ENCODE results near the gene OLIG3. TPM values are rescaled to one million over a fixed set of nuclear protein-coding genes. Genes with fewer than 3 reads are reported as not detected.

OLIG3 gene
- polyA plus RNA-seq (2012; rRNA removed), result not detected in 2 replicates
- not detected in 2 replicates for polyA plus RNA-seq (2012; cell fraction: cytosol; rRNA removed)
- polyA plus RNA-seq (2012; cell fraction: nucleus; rRNA removed), result not detected in 2 replicates

GRCh38 chr6:137494281-137494987 is at the start of gene OLIG3:
Gene OLIG3, minus strand, starts transcription at chr6:137494394. Its CDS starts 224 bp downstream, at chr6:137494170.
- 11% methylated on average over 22 of the region's 23 CpGs for WGBS (ENCODE audit: low lambda C conversion rate)
- H3K36me3 ChIP-seq (replicated peaks in 1 of 2; ENCODE audit: control insufficient read depth in 1 of 2, insufficient read depth in 2 of 2, low read length in 1 of 2), result no peaks in the 10 kb centered on the region
- H3F3A ChIP-seq (replicated peaks; ENCODE audit: insufficient read depth), result no peaks in the 10 kb centered on the region
- H3K4me1 ChIP-seq (ENCODE audit: control insufficient read depth in 1 of 2, insufficient read depth in 2 of 2, low read depth in 1 of 2, low read length in 1 of 2), result no peaks in the 10 kb centered on the region
- POLR2A ChIA-PET, result no interaction called here
- TF ChIP-seq TEAD4 (IDR thresholded peaks at IDR 0.05; ENCODE audit: borderline replicate concordance, insufficient read depth) (no peak), FOSL2 (IDR thresholded peaks at IDR 0.05; ENCODE audit: borderline replicate concordance, low read depth) (no peak), GABPA (IDR thresholded peaks at IDR 0.05; ENCODE audit: low read depth) (no peak), CTCF (IDR thresholded peaks at IDR 0.05) (no peak), PBX3 (IDR thresholded peaks at IDR 0.05) (no peak), NFIC (IDR thresholded peaks at IDR 0.05; ENCODE audit: borderline replicate concordance) (no peak)
- no peaks in the 10 kb centered on the region for H3K9me2 ChIP-seq
- no peak within 1 kb of the TSS for H3K9ac ChIP-seq
- H2AFZ ChIP-seq (ENCODE audit: low read depth), result no peak within 1 kb of the TSS
- H3K4me2 ChIP-seq, result no peak within 1 kb of the TSS
- no peak within 1 kb of the TSS for H3K4me3 ChIP-seq (ENCODE audit: low read depth in 2 of 2, low read length in 1 of 2)
- no peak within 1 kb of the TSS for H3K27ac ChIP-seq (ENCODE audit: low read depth in 2 of 2, low read length in 1 of 2)
- no peaks in the 10 kb centered on the region for H4K20me1 ChIP-seq (ENCODE audit: insufficient read depth)
- CTCF ChIA-PET, result interaction anchor here (1.3 kb wide), 1 partner anchor 152 kb away, joined by 6 read pairs; no protein-coding TSS in a partner anchor
- no peaks in the 10 kb centered on the region for H3K79me2 ChIP-seq (ENCODE audit: insufficient read depth)
- H3K27me3 ChIP-seq (ENCODE audit: insufficient read depth), result peaks cover 73% of the 10 kb centered on the region
- no peaks in the 10 kb centered on the region for H3K9me3 ChIP-seq
- DNase-seq, result no peak

- Histone ChIP-seq H3K9me2 (no peaks in the 10 kb centered on the region), H3K36me3 (replicated peaks in 1 of 2; ENCODE audit: control insufficient read depth in 1 of 2, insufficient read depth in 2 of 2, low read length in 1 of 2) (no peaks in the 10 kb centered on the region), H3K4me1 (ENCODE audit: control insufficient read depth in 1 of 2, insufficient read depth in 2 of 2, low read depth in 1 of 2, low read length in 1 of 2) (no peaks in the 10 kb centered on the region), H3F3A (replicated peaks; ENCODE audit: insufficient read depth) (no peaks in the 10 kb centered on the region), H3K27ac (ENCODE audit: low read depth in 2 of 2, low read length in 1 of 2) (no peak overlapping the region), H3K9ac (no peak overlapping the region), H3K4me3 (ENCODE audit: low read depth in 2 of 2, low read length in 1 of 2) (no peak overlapping the region), H3K9me3 (no peaks in the 10 kb centered on the region), H3K4me2 (no peak overlapping the region), H4K20me1 (ENCODE audit: insufficient read depth) (no peaks in the 10 kb centered on the region), H3K27me3 (ENCODE audit: insufficient read depth) (no peaks in the 10 kb centered on the region), H3K79me2 (ENCODE audit: insufficient read depth) (no peaks in the 10 kb centered on the region), H2AFZ (ENCODE audit: low read depth) (no peak overlapping the region)
- CTCF ChIA-PET, result no interaction called here
- POLR2A ChIA-PET, result no interaction called here
- 5% methylated on average over 2 of the region's 2 CpGs for WGBS (ENCODE audit: low lambda C conversion rate)
- no peak for DNase-seq
- TF ChIP-seq GABPA (IDR thresholded peaks at IDR 0.05; ENCODE audit: low read depth) (no peak), REST (IDR thresholded peaks at IDR 0.05; ENCODE audit: low read depth, low read length) (no peak), USF1 (IDR thresholded peaks at IDR 0.05; ENCODE audit: borderline replicate concordance, low read depth) (no peak), CTCF (IDR thresholded peaks at IDR 0.05) (no peak), CHD2 (IDR thresholded peaks at IDR 0.05; ENCODE audit: low read length, partially characterized antibody) (no peak), USF2 (IDR thresholded peaks at IDR 0.05; ENCODE audit: borderline replicate concordance, low read depth, low read length) (no peak), RXRA (IDR thresholded peaks at IDR 0.05; ENCODE audit: borderline replicate concordance, low read depth) (no peak), NFIC (IDR thresholded peaks at IDR 0.05; ENCODE audit: borderline replicate concordance) (no peak), TEAD4 (IDR thresholded peaks at IDR 0.05; ENCODE audit: borderline replicate concordance, insufficient read depth) (no peak), SIN3A (IDR thresholded peaks at IDR 0.05; ENCODE audit: borderline replicate concordance, low read depth, low read length) (no peak), MEF2A (IDR thresholded peaks at IDR 0.05; ENCODE audit: borderline replicate concordance, low read depth) (no peak), FOXM1 (IDR thresholded peaks at IDR 0.05; ENCODE audit: low read depth) (no peak)
Observed at GRCh38 chr6:137543114-137543513, 48.9 kb upstream of the OLIG3 start.
